Brain pericyte (primary cell): ENCODE measurements around the gene PDCL3.

Experiments
- DNase-seq: peaks from one replicate; pipeline ENCODE4 v3.0.0-alpha.2; 2012; ENCODE audit warnings: low read depth, low spot score

PDCL3 gene

GRCh38 chr2:100611079-100612029 lies 48.6 kb downstream of the PDCL3 start:
- DNase-seq, result no peak

DNA sequence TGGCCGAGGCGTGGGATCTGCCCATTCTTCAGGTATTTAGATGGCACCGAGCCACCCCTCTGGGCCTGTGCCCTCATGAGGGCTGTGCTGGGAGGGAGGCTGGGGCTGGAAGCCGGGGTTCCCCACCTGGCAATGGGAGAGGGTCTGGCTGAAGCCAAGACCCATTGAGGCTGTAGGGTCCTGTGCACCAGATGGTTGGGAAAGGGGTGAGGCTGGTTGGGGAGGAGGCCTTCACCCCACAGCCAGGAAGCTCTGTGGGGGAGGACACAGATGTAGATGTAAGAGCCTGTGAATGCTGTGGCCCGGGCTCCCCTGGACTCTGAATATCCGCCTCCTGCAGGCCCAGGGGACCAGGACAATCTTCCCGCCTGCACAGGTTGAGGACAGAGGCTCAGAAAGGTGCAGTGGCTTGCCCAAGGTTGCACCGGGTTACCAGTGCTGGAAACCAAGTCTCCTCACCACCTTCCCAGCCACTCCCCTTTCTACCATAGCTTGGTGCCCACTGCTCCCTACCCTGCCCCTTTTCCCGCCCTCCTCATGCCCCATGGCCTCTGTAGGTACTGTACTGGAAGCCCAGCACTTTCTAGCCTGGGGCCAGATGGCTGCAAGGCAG lies 49.7 kb downstream of the PDCL3 start:
- DNase-seq, result no peak

DNA sequence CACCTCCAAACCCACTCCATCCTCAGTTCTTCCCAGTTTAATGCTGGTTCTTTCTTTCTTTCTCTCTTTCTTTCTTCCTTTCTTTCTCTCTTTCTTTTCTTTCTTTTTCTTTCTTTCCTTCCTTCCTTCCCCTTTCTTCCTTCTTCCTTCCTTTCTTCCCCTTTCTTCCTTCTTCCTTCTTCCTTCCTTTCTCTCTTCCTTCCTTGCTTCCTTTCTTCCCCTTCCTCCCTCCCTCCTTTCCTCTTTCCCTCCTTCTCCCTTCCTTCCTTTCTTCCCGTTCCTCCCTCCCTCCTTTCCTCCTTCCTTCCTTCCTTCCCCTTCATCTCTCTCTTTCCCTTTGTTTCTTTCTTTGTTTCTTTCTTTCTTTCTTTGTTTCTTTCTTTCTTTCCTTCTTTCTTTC lies 50.9 kb downstream of the PDCL3 start:
- no peak for DNase-seq

DNA sequence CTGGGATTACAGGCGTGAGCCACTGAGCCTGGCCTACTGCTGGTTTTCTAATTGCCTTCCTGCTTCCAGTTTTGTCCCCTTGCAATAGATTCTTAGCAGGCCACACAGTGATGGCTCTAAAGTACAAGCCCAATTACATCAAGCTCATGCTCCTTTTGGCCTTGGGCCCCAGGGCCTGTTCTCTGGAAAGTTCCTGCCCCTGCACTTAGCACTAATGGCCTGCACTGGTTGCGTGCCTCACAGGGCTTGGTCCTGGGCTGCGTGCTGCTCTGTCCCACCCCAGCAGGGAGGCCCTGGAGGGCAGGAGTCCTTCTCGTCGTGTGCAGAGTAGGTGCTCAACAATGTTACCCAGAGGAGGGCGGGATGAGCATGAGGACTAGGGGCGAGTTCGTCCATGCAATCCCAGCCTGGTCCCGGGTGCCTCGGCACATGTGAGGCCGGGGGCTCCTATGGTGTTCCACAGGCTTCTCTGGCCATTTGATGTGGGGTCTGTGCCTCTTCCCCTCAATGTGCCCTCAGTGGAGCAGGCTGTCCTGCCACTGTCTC lies 51.7 kb downstream of the PDCL3 start:
- no peak for DNase-seq

DNA sequence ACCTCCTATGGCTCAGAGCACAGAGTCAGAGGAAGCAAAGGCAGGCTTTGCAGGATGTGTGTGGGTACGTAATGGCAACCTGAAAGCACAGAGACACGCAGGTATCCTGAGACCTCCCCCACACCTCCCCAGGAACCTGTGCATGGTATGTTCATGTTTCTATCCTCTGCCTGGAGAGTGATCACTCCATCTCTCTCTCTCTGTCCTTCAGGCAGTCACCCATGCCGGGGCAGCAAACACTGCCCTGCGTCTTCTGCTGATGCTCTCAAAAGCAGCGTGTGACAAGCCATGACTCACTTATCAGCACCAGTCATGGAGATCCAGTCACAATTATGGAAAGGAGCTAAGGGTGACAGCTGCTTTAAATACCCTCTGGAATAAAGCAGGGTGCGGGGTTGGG lies 52.7 kb downstream of the PDCL3 start:
- DNase-seq, result no peak

- no peak for DNase-seq
These were observed 53.1 kb downstream of the PDCL3 start for GRCh38 chr2:100615886-100616285.

- DNase-seq, result no peak
These were observed 54.1 kb downstream of the PDCL3 start for GRCh38 chr2:100616841-100617390.

GRCh38 chr2:100619951-100620350 lies 57.2 kb downstream of the PDCL3 start:
- no peak for DNase-seq

DNA sequence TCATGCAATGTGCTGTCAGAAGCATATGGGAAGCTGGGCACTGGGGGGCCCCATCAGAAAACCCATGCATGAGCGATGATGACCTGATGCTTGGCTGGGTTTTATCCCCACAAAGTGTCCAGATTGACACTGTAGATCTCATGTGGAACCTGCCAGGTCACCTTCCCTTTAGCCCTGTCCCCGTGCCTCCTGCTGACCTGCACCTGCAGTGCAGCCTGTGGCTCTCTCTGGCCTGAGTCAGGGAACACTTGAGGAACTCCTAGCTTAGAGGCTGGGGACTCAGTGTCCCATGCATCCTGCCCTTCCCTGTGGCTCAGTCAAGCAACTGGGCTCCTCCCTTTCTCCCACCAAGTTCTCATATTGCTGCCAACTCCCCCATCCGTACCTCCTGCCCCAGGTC lies 57.7 kb downstream of the PDCL3 start:
- DNase-seq, result no peak

DNA sequence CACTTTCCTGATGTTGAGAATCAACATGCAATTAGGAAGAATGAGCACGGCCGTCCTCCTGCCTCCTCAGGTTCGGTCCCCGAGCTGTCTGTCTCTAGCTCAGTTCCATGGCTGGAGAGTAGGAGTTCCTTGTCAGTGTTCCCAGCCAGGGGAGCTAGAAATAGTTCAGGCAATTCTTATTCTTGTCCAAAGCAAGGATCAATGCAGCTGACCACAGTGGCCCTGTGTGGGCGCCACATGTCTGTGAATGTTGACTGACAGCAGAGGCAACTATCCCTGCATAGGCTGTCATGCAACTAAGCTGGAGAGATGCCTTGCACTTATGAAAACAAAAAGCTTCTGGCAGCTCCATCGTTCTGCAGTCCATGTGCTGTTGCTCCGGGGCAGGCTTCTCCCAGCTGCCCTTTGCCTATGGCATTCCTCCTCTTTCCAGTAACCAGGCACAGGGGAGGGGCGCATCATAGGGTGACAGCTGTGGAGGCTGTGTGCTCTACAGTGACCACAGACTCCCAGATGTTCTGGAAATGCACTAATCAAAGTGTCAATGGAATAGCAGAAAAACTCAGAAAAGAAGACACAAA lies 58.7 kb downstream of the PDCL3 start:
- no peak for DNase-seq

DNA sequence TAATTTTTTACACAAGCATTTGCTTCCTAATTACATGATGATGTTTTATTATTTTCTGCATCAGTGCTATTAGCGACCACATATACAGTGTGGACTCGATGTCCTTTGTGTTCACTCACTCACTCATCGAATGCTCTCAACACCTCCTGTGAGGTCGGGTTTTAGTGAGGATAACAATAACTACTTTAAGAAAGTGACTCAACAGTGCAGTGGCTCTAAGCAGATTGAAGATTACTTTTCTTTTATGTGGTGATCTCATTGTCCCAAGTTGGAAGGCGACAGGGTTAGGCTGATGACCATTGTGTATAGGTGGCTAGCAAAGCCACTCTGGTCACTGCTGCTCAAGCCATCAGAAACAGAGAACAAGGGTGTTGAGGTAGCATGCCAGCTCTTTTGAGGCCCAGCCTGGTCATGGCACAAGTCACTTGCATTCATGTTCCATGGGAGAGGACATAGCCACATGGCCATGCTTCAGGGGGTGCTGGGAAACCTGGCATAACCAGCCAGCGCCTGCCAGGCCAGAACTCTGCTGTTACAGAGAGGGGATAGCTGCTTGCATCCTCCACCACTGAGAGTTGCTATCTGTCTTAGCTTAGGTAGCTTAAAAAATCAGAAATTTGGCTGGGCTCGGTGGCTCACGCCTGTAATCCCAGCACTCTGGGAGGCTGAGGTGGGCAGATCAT lies 60.4 kb downstream of the PDCL3 start:
- DNase-seq, result no peak

- DNase-seq, result no peak
These were observed 61.1 kb downstream of the PDCL3 start for GRCh38 chr2:100623930-100624329.

DNA sequence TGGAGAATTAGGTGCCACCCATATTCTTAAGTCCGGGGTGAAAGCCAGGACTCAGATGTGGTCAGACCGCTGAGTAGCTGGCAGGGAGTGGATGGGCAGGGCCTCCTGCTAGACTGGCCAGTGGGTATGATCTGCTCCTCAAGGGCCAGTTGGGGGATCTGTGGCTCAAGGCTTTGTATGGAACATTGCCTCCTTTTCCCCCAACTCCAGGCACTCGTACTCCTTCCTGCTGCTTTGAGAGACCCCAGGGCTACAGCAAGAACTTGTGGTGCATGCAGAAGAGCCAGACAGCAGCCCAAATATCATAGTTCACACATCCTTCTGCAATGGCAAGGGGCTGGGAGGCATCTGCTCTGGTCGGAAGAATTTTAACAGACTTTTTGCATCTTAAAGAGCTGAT lies 61.7 kb downstream of the PDCL3 start:
- DNase-seq, result no peak

- DNase-seq, result no peak
These were observed 62.9 kb downstream of the PDCL3 start for GRCh38 chr2:100625717-100626116.
